Choroid plexus epithelial cell (primary cell): ENCODE measurements around the gene CCBE1.

ENCODE experiments used
- DNase-seq: peaks from one replicate; pipeline ENCODE4 v3.0.0-alpha.2; 2010; ENCODE audit warnings: low read depth
- H3K4me3 ChIP-seq: 2 replicates; pipeline ENCODE4 v1.5.1; 2011; ENCODE audit warnings: low read depth, mild to moderate bottlenecking, control low read depth, low read length, moderate library complexity
- TF ChIP-seq, protein P1 (sequence below): conservative IDR thresholded peaks from 2 replicates; pipeline ENCODE4 v1.5.1; 2011; ENCODE audit warnings: low read depth, mild to moderate bottlenecking, control low read depth, inconsistent platforms, low read length, moderate library complexity

CCBE1 gene

DNA sequence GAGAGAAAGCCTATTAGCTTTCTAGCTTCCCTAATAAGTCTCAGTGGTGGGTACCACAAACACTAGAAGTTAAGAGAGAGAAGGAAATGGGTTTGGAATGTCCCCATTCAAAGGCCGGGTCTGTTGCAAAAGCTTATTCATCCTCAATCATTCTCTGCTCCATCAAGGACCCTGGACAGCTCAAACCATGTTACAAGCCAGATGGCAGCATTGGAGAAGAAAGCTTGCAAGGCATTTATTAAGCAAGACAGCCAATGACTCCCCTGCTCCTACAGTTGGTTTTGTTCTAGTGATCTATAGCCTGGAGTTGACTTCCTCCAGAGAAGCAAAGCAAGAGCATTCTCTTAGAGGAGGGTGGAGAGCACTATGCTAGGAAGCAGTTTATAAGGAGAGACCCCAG lies 251.2 kb downstream of the CCBE1 start:
- DNase-seq: peak; percentile 79
- TF ChIP-seq, protein P1, sequence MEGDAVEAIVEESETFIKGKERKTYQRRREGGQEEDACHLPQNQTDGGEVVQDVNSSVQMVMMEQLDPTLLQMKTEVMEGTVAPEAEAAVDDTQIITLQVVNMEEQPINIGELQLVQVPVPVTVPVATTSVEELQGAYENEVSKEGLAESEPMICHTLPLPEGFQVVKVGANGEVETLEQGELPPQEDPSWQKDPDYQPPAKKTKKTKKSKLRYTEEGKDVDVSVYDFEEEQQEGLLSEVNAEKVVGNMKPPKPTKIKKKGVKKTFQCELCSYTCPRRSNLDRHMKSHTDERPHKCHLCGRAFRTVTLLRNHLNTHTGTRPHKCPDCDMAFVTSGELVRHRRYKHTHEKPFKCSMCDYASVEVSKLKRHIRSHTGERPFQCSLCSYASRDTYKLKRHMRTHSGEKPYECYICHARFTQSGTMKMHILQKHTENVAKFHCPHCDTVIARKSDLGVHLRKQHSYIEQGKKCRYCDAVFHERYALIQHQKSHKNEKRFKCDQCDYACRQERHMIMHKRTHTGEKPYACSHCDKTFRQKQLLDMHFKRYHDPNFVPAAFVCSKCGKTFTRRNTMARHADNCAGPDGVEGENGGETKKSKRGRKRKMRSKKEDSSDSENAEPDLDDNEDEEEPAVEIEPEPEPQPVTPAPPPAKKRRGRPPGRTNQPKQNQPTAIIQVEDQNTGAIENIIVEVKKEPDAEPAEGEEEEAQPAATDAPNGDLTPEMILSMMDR: peak; percentile 51
- no peak overlapping the region for H3K4me3 ChIP-seq

DNA sequence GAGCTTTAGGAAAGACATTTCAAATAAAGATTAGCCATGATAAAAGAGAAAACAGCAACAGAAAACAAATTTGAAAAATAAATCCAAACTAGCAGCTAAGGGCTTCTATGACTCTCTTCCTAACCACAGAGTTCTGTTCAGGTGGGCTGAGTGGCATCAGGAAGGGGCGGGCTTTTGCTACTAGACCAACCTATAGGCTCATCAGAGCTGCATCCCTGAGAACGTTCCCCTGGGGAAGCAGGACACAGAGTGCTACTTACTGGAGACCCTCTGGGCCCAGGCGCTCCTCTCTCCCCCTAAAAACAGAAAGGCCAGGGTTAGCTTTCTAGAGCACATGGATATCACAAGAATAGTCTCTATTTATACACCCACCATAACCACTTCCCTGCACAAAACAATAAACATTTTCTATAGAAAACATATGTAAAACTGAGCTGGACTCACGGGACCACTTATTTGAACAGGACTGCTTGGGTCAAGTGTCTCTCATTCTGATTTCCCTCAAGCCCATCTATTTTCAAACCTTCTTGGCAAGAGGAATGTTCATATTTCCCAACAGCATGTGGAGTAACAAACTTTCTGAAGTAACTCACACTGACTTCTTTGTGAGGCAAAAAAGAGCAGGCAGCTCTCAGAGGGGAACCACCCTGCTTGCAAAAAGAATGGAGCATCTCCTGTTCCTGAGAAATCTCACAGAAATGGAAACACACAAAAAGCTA lies 259.2 kb downstream of the CCBE1 start:
- no peak for DNase-seq
- H3K4me3 ChIP-seq: no peak overlapping the region
- TF ChIP-seq, protein P1: no peak

DNA sequence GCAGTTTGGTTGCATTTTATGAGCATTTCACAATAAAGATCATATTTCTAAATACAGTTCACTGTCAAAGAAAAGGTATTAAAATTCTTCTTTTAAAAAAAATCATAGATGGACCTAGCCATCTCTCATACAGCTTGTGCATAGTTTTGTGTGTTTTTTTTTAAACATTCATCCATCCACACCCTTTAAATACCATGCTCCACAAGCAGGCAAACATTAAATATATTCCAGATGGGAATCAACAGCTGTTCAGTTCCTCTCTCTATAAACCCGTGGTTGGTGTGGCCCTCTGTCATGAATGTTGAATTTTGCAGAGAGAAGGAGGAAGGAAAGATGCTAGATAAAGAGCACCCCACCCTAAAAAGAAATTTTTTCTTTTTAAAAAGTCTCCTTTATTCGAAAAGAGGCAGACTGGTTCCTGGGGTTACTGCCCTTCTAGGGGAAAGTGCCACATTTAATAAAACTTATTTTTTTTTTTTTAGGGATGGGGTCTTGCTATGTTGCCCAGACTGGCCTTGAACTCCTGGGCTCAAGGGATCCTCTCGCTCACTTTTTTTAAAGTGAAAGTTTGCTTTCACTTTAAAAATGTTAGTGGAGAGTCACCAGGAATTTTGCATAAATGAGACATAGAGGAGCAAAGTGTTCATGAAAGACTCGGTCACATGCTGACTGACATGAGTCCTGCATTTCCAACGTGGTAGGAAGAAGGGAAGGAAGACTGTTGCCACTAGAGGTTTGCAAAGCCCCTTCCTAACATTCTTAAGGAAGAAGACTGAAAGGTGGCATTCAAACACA lies 264.2 kb downstream of the CCBE1 start:
- TF ChIP-seq, protein P1: no peak
- H3K4me3 ChIP-seq: no peak overlapping the region
- no peak for DNase-seq

DNA sequence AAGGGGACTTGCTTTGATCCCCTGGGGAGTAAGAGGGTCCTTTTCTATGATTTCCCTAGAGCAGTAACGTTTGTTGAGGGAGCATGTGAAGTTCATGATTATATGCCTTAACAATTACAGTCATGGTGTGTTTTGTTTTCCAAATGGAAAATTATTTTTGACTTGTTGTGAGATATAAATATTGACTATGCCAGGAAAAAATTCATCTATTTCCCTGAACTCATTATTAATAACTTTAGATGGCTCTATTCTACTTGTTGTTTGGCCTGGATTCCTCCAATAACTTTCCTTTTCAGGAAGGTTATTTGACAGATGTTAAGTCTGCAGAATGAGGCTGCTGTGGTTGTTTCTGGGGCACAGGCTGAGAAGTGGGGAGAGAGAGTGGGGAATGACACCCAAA lies 266.1 kb downstream of the CCBE1 start:
- H3K4me3 ChIP-seq: no peak overlapping the region
- DNase-seq: no peak
- TF ChIP-seq, protein P1: no peak

DNA sequence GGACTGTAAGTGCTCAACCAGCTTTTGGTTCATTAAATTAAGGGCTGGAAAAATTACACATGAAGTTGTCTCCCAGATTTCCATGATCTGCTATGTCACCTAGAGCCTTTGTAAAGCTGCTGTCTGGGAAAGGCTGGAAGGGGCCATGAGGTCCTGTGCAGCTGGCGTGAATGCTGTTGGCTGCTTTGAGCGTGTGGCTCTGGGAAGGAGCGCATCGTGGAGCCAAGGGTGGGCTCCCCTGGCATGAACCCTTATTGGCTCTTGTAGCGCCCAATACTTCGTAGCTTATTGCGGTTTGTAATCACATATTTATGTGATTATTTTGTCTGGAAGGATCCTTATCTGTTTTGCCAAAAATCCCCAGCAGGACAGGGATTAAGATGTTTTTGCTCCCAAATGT lies 267.6 kb downstream of the CCBE1 start:
- TF ChIP-seq, protein P1: no peak
- no peak overlapping the region for H3K4me3 ChIP-seq
- DNase-seq: no peak

DNA sequence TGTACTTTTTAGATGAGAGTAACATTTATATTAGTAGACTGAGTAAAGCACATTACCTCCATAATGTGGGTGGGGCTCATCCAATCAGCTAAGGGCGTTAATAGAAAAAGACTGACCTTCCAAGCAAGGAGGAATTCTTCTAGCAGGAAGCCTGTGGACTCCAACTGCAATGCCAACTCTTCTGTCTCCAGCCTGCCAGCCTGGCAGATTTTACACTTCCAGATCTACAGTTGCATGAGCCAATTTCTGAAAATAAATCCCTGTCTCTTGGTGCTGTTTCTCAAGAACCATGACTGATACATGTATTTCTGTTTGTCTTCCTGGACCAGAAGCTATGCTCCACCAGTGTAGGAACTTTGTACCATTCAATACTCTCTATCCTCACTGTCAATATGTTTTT lies 269.2 kb downstream of the CCBE1 start:
- H3K4me3 ChIP-seq: no peak overlapping the region
- DNase-seq: no peak
- TF ChIP-seq, protein P1: no peak
